ENCODE data around the gene ST14. TPM values are rescaled to one million over a fixed set of nuclear protein-coding genes. Genes with fewer than 3 reads are reported as not detected.
A peak's percentile ranks its signal among the peaks of the same experiment; 100 is the strongest.
"Not testable (repeated sequence)": the region's sequence is repeated elsewhere in the genome, so short reads cannot be mapped to it uniquely, and the experiment has no call there.

Gene ST14
- polyA plus RNA-seq, 3 donors: 13.3 to 36.0 (median 23.6) TPM

DNA sequence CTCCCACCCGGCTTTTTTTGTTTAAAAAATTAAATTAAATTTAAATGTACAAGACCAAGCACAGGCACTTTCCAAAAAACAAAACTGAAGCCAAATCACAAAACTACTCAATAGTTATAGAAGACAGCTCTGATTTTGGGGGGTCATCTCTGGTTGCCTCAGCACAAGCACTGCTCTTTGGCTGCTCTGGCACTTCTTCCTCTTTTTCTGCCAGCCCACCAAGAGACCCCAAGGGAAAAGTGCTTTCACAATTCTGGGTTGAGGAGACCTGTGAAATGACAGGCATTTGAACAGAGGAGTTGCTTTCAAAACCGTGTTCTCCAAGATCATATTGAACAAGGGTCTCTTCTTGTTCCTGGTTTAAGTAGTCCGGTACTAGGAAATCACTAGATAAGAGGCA lies 74.3 kb downstream of the ST14 start:
- Mint-ChIP-seq H3K36me3 (peaks cover 41 to 52% of the 10 kb centered on the region in 2 donors), H3K27ac (peak overlapping the region in 6 of 7 donors; percentile 26 to 81 (median 68))
- H3K9ac ChIP-seq (ENCODE audit: insufficient read depth, low read length, poor library complexity, severe bottlenecking); H3K4me2 ChIP-seq (replicated peaks; ENCODE audit: extremely low read depth, low read length, poor library complexity, severe bottlenecking); H3K79me2 ChIP-seq (ENCODE audit: insufficient read depth, low read length); DNase-seq; H3K4me1 ChIP-seq (ENCODE audit: control insufficient read depth in 1 of 2, insufficient read depth in 2 of 2, low read length in 2 of 2); H4K20me1 ChIP-seq (ENCODE audit: insufficient read depth, low read length); H3K4me3 Mint-ChIP-seq; H3K4me1 Mint-ChIP-seq; H3K27me3 ChIP-seq (ENCODE audit: control insufficient read depth in 2 of 2, insufficient read depth in 2 of 2, low read length in 2 of 2); H3K27me3 Mint-ChIP-seq (ENCODE audit: low read depth in 3 of 3); H3K9me3 Mint-ChIP-seq; intact Hi-C loops (cut with micrococcal nuclease); H3K4me3 ChIP-seq (replicated peaks in 1 of 3; ENCODE audit: low read depth in 2 of 3, low read length in 3 of 3); H2AFZ ChIP-seq (ENCODE audit: insufficient read depth, low read depth, low read length, poor library complexity, severe bottlenecking); H3K9me3 ChIP-seq (replicated peaks in 1 of 2; ENCODE audit: control insufficient read depth in 1 of 2, insufficient read depth in 1 of 2, low read length in 2 of 2): not testable (repeated sequence)
- Histone ChIP-seq H3K27ac (ENCODE audit: low read depth in 1 of 2, low read length in 2 of 2) (peak overlapping the region in 1 of 2 donors; percentile 66), H3K36me3 (replicated peaks in 1 of 2; ENCODE audit: control insufficient read depth in 1 of 2, insufficient read depth in 2 of 2, low read length in 2 of 2) (peaks cover 38 to 64% of the 10 kb centered on the region in 2 donors)
- WGBS (ENCODE audit: insufficient coverage): no CpG with 5 or more reads among the region's 3 CpGs

DNA sequence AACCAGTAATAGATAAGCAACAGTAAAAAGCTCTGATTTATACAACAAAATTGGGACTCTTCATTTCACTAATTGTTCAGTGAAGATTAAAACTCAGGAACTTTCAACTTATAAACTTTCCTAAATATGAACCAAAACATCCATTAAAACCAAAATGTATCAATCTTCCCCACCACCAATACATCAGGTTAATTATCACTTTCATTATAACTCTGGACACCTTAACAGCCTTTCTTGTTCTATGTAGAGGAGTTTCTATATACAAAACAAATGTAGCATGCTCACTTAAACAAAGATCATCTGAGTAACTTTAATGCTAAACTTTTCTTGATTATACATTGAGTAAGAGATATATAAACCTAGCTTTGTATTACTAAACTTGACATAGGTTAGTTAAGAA lies 74.7 kb downstream of the ST14 start:
- H3K36me3 Mint-ChIP-seq: peaks cover 40 to 53% of the 10 kb centered on the region in 2 donors
- no peak overlapping the region for H3K9ac ChIP-seq (ENCODE audit: insufficient read depth, low read length, poor library complexity, severe bottlenecking)
- peaks cover 9% of the 10 kb centered on the region for H3K4me1 Mint-ChIP-seq
- H3K27me3 Mint-ChIP-seq (ENCODE audit: low read depth in 3 of 3): no peaks in the 10 kb centered on the region
- intact Hi-C loops (cut with micrococcal nuclease): no loop called here
- TF ChIP-seq, protein P1, sequence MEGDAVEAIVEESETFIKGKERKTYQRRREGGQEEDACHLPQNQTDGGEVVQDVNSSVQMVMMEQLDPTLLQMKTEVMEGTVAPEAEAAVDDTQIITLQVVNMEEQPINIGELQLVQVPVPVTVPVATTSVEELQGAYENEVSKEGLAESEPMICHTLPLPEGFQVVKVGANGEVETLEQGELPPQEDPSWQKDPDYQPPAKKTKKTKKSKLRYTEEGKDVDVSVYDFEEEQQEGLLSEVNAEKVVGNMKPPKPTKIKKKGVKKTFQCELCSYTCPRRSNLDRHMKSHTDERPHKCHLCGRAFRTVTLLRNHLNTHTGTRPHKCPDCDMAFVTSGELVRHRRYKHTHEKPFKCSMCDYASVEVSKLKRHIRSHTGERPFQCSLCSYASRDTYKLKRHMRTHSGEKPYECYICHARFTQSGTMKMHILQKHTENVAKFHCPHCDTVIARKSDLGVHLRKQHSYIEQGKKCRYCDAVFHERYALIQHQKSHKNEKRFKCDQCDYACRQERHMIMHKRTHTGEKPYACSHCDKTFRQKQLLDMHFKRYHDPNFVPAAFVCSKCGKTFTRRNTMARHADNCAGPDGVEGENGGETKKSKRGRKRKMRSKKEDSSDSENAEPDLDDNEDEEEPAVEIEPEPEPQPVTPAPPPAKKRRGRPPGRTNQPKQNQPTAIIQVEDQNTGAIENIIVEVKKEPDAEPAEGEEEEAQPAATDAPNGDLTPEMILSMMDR (IDR thresholded peaks at IDR 0.05): no peak
- H3K27me3 ChIP-seq (ENCODE audit: control insufficient read depth in 2 of 2, insufficient read depth in 2 of 2, low read length in 2 of 2): no peaks in the 10 kb centered on the region
- peaks cover 3 to 5% of the 10 kb centered on the region in 2 donors for H3K4me1 ChIP-seq (ENCODE audit: control insufficient read depth in 1 of 2, insufficient read depth in 2 of 2, low read length in 2 of 2)
- no peak overlapping the region for H2AFZ ChIP-seq (ENCODE audit: insufficient read depth, low read depth, low read length, poor library complexity, severe bottlenecking)
- H3K4me3 Mint-ChIP-seq: no peak overlapping the region
- H3K36me3 ChIP-seq (replicated peaks in 1 of 2; ENCODE audit: control insufficient read depth in 1 of 2, insufficient read depth in 2 of 2, low read length in 2 of 2): peaks cover 39 to 68% of the 10 kb centered on the region in 2 donors
- H3K9me3 ChIP-seq (replicated peaks in 1 of 2; ENCODE audit: control insufficient read depth in 1 of 2, insufficient read depth in 1 of 2, low read length in 2 of 2): no peaks in the 10 kb centered on the region
- no peak for DNase-seq
- H3K27ac ChIP-seq (ENCODE audit: low read depth in 1 of 2, low read length in 2 of 2): peak overlapping the region in 1 of 2 donors; percentile 66
- H3K79me2 ChIP-seq (ENCODE audit: insufficient read depth, low read length): no peaks in the 10 kb centered on the region
- H3K4me2 ChIP-seq (replicated peaks; ENCODE audit: extremely low read depth, low read length, poor library complexity, severe bottlenecking): no peak overlapping the region
- no peaks in the 10 kb centered on the region for H4K20me1 ChIP-seq (ENCODE audit: insufficient read depth, low read length)
- H3K9me3 Mint-ChIP-seq: no peaks in the 10 kb centered on the region
- H3K4me3 ChIP-seq (replicated peaks in 1 of 3; ENCODE audit: low read depth in 2 of 3, low read length in 3 of 3): no peak overlapping the region
- peak overlapping the region; percentile 25 to 81 (median 68) for H3K27ac Mint-ChIP-seq

All from CD14-positive monocyte (primary cell).